HAP-1 (cell line): Measurements from ENCODE around the gene PDGFB.

Experiments
- DNase-seq, 2 experiments: peaks; one replicate each; pipeline ENCODE4 v3.0.0-alpha.2; 2016 to 2020; ENCODE audit warnings: low spot score in 2 of 2
- H3K27me3 ChIP-seq: fragments of 250-450 bp; sonication (Bioruptor Pico); 2 replicates; pipeline ENCODE4 v1.5.1; 2020; ENCODE audit warnings: low read depth, mild to moderate bottlenecking, moderate library complexity
- H3K36me3 ChIP-seq: fragments of 250-450 bp; sonication (Bioruptor Pico); replicated peaks from 2 replicates; pipeline ENCODE4 v1.5.1; 2020; ENCODE audit warnings: mild to moderate bottlenecking
- H3K4me1 ChIP-seq: fragments of 250-450 bp; sonication (Bioruptor Pico); 2 replicates; pipeline ENCODE4 v1.5.1; 2020; ENCODE audit warnings: mild to moderate bottlenecking
- H3K4me3 ChIP-seq: fragments of 250-450 bp; sonication (Bioruptor Pico); 2 replicates; pipeline ENCODE4 v1.5.1; 2020; ENCODE audit warnings: mild to moderate bottlenecking, moderate library complexity
- H3K9me3 ChIP-seq: fragments of 250-450 bp; sonication (Bioruptor Pico); 2 replicates; pipeline ENCODE4 v1.5.1; 2020; ENCODE audit warnings: mild to moderate bottlenecking, moderate library complexity
- in situ Hi-C: fragments of 300-500 bp; cut with MboI; formaldehyde crosslinking; loops from 3 replicates; pipeline ENCODE4 v1.14.3; 2020; ENCODE audit warnings: low sequenced_read_pairs, inconsistent platforms, mixed read lengths

Gene PDGFB

GRCh38 chr22:39237318-39238100 lies 7.3 kb downstream of the PDGFB start:
- in situ Hi-C loops, result no loop called here

DNA sequence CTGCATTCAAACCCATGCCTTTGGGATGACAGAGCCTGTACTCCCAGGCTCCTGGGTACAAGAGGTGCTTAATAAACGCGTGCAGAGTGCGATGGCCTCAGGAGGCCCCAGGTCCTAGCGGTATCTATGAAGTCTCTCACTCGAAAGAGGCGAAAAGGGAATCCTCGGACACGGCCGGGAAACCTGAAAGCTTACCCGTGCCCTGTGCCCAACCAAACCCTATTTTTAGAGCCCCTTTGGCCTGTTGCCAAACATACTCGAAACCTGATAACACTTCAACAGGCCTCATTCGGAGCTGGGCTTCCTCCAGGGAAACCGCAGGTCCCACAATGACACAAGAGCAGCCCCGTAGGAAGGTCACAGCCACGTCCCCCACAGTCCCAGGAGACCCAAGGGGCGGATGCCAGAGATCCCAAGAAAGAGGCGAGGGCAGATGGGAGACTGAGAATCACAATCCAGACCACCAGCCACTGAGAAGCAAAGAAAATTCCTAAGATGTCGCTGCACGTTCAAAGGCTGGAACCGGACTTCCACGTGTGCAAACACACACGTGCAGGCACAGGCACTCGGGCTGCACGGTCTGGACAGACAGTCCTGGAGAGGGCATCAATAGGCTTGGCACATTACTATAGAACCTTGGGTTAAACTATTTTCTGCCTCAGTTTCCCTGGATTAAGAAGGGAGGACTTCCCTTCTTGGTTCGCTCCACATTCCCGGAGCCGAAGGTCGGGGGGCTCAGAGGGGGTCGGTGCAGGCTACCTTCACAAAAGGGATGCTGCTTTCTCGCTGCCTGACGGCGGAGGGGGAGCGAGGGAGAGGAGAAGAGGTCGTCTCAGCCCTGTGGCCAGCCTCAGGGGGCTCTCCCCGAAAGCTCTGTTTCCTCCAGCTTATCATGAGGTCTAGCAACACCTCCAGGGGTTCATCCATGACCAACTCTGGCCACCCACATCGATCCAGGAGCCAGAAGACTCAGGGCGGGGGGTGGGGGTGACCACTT lies 8.2 kb downstream of the PDGFB start:
- no peaks in the 10 kb centered on the region for H3K27me3 ChIP-seq
- no peak for DNase-seq
- in situ Hi-C loops, result no loop called here
- H3K4me1 ChIP-seq, result no peaks in the 10 kb centered on the region
- H3K9me3 ChIP-seq, result no peaks in the 10 kb centered on the region
- H3K4me3 ChIP-seq, result no peak overlapping the region
- H3K36me3 ChIP-seq, result no peaks in the 10 kb centered on the region

More at GRCh38 chr22:39237318-39238100, 7.3 kb downstream of the PDGFB start:
- Histone ChIP-seq H3K36me3 (no peaks in the 10 kb centered on the region), H3K4me3 (no peak overlapping the region), H3K4me1 (no peaks in the 10 kb centered on the region; the same call in 1 of the 2 replicates), H3K27me3 (peaks cover under 1% of the 10 kb centered on the region), H3K9me3 (no peaks in the 10 kb centered on the region)
- DNase-seq, result no peak

GRCh38 chr22:39234867-39235687 lies 9.7 kb downstream of the PDGFB start:
- Histone ChIP-seq H3K4me3 (no peak overlapping the region), H3K4me1 (no peaks in the 10 kb centered on the region), H3K27me3 (no peaks in the 10 kb centered on the region), H3K36me3 (no peaks in the 10 kb centered on the region), H3K9me3 (no peaks in the 10 kb centered on the region)
- in situ Hi-C loops, result no loop called here
- DNase-seq, result no peak

DNA sequence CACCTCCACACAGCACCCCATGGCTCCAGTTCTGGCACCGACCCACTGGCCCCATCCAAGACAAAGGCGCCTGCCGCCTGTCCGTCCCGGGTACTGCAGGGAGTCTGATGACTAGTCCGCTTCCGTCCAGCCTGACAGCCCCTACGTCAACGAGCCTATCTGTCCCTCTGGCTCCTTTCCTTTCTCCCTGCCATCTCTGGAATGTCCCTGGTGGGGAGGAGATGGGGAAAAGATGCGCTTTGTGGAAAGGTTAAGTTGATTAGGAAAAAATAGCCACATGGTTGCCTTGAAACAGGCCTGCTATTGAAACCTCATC lies 10.4 kb downstream of the PDGFB start:
- no peak for DNase-seq
- Histone ChIP-seq H3K9me3 (no peaks in the 10 kb centered on the region), H3K27me3 (no peaks in the 10 kb centered on the region), H3K4me1 (no peaks in the 10 kb centered on the region), H3K4me3 (no peak overlapping the region), H3K36me3 (no peaks in the 10 kb centered on the region)
- in situ Hi-C loops, result no loop called here

DNA sequence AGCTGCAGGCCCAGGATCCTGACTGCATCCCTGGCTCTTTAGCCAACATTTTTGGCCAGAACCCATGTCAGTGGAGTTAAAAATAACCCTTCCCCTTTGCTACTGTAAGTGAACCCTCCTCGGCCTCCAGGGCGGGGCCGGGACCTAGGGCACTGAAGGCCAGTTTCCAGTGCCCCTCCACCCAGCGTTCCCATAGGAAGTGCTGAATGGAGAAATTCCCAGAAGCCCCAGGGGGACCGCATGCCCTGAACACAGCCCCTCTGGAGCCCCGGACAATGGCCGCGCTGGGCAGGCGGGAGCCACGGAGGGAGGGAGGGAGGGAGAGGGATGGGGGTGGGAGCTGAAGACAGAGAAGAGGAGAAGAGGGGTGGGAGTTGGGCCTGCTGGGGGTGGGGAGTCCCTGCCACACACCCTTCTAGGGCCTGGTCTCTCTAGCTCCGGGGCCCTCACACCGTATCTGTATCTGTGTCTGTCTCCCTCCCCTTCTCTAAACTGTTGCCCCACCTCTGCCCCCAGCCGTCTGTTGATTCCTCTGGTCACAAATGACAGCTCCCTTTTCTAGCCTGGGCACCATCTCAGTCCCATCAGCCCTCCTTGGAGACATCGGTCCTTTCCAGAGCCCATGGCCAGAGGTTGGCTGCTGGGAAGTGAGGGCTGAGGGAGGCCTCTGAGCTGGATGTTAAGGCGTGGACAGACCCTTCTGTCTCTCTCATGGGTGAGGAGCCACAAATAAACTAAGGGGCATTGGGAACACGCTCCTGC lies 10.9 kb downstream of the PDGFB start:
- Histone ChIP-seq H3K9me3 (no peaks in the 10 kb centered on the region), H3K27me3 (no peaks in the 10 kb centered on the region), H3K4me1 (no peaks in the 10 kb centered on the region), H3K36me3 (no peaks in the 10 kb centered on the region), H3K4me3 (no peak overlapping the region)
- in situ Hi-C loops, result no loop called here
- DNase-seq, result no peak

- no peak for DNase-seq
- no peaks in the 10 kb centered on the region for H3K9me3 ChIP-seq
- in situ Hi-C loops, result no loop called here
Observed at GRCh38 chr22:39232806-39233709, 11.7 kb downstream of the PDGFB start.

GRCh38 chr22:39232246-39232645 lies 12.5 kb downstream of the PDGFB start:
- in situ Hi-C loops, result no loop called here
- DNase-seq, result no peak
- H3K4me3 ChIP-seq, result no peak overlapping the region
- H3K27me3 ChIP-seq, result no peaks in the 10 kb centered on the region
- H3K4me1 ChIP-seq, result no peaks in the 10 kb centered on the region
- H3K36me3 ChIP-seq, result no peaks in the 10 kb centered on the region
- H3K9me3 ChIP-seq, result no peaks in the 10 kb centered on the region

More at GRCh38 chr22:39232806-39233709, 11.7 kb downstream of the PDGFB start:
- Histone ChIP-seq H3K4me1 (no peaks in the 10 kb centered on the region), H3K4me3 (no peak overlapping the region), H3K36me3 (no peaks in the 10 kb centered on the region), H3K27me3 (no peaks in the 10 kb centered on the region)

DNA sequence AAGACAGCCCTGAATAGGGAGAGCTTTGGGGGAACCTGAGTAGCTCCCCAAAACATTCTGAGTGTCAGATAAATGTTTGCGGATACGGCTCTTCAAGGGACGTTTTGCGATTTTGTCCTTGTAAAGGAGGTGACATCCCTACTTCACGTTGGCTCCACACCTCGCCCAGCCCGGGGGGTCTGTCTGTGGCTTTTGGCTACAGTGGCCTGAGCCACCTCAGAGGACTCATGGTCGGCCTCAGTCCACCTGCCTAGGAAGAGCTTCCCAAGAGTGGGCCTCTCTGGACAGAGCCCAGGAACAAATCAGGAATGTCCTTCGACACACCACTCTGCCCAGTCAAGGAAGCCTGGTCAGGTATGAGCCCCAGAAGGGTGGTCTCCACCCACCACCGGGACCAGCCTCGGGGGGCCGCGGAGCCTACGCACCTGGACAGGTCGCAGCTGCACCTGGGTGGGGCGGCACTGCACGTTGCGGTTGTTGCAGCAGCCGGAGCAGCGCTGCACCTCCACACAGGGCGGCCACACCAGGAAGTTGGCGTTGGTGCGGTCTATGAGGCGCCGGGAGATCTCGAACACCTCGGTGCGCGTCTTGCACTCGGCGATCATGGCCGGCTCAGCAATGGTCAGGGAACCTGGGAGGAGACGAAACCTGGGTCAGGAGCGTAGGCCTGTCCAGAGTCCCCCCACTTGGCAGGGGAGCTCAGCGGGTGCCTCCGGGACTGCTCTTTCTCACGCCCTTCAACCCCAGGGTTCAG lies 13.4 kb downstream of the PDGFB start:
- no peaks in the 10 kb centered on the region for H3K4me1 ChIP-seq
- no peaks in the 10 kb centered on the region for H3K27me3 ChIP-seq

DNA sequence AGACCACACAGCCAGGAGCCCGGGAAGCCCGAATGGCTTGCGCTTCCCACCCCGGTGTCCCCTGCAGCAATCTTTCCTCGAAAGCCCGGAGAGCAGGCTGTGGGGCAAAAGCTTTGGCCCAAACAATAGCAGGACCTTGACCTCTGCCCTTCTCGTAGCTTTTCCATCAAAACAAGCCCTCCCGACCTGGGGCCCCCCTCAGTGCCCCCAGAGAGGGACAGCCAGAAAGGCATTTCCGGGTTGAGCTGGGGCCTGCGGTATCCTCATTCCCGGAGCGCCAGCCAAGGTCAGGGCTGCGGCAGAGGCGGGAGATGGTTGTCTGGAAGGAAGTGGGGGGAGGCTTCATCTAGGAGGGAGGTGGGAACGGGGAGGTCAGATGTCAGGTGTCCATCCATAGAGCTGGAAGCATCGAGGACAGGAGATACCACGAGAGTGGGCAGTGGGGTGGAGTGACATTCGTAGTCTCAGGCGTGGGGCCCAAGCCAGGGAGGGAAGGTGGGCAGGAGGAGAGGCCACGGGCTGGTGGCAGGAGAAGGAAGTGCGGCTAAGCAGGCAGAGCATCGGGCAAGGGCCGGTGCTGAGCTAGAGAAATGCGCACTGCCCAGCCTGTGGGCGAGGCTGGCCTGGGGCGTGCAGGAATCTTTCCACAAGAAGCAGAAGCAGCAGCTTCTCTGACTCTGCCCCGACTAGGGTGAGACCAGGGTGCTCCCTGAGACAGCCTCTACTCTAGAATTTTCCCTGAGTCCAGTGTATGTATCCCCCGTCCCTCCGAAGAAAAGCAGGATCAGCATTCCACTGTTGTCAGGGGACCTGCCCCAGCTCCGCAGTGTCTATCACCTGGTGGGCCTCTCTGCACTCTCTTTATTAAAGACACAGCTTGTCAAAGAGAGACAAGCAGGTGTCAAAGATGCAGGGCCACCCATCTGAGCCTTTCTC lies 14.3 kb downstream of the PDGFB start:
- Histone ChIP-seq H3K36me3 (no peaks in the 10 kb centered on the region), H3K4me3 (no peak overlapping the region), H3K4me1 (no peaks in the 10 kb centered on the region), H3K9me3 (no peaks in the 10 kb centered on the region), H3K27me3 (no peaks in the 10 kb centered on the region)
- DNase-seq, result no peak
- in situ Hi-C loops, result no loop called here

More for the DNA sequence above, 13.4 kb downstream of the PDGFB start:
- in situ Hi-C loops, result no loop called here
- H3K36me3 ChIP-seq, result no peaks in the 10 kb centered on the region
- no peaks in the 10 kb centered on the region for H3K9me3 ChIP-seq
- H3K4me3 ChIP-seq, result no peak overlapping the region
- DNase-seq, result no peak

GRCh38 chr22:39229688-39230260 lies 15.0 kb downstream of the PDGFB start:
- Histone ChIP-seq H3K4me3 (no peak overlapping the region), H3K36me3 (no peaks in the 10 kb centered on the region), H3K27me3 (no peaks in the 10 kb centered on the region), H3K4me1 (no peaks in the 10 kb centered on the region), H3K9me3 (no peaks in the 10 kb centered on the region)
- in situ Hi-C loops, result no loop called here
- DNase-seq, result no peak

DNA sequence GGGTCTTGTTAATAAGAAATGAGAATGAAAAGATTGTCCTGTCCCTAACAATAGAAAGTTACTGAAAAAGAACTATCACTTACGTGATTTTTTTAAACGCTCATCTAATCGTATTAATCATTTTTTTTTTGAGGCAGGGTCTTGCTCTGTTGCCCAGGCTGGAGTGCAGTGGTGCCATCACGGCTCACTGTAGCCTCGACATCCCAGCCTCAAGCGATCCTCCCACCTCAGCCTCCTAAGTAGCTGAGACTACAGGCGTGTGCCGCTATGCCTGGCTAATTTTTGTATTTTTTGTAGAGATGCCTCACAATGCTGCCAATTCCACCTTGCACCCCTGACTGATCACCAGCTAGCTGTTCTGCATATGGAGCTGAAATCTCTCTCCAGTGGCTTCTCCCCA lies 15.7 kb downstream of the PDGFB start:
- Histone ChIP-seq H3K9me3 (no peaks in the 10 kb centered on the region), H3K4me1 (no peaks in the 10 kb centered on the region), H3K4me3 (no peak overlapping the region), H3K36me3 (no peaks in the 10 kb centered on the region), H3K27me3 (peaks cover 3% of the 10 kb centered on the region; the same call in 1 of the 2 replicates)
- no peak for DNase-seq
- in situ Hi-C loops, result no loop called here
